Activated T-helper 17 cell treated with anti-CD3 and anti-CD28 coated beads, Interleukin-2, amount 50 U/mL, for 72 hours (primary cell): Measurements from ENCODE around the gene SMCO2. TPM values are rescaled to one million over a fixed set of nuclear protein-coding genes. Genes with fewer than 3 reads are reported as not detected.
A peak's percentile ranks its signal among the peaks of the same experiment; 100 is the strongest.

Experiments used
- ATAC-seq: fragments of 150-1000 bp; cut with Tn5 transposase; replicated peaks from 2 replicates; pipeline ENCODE4 v1.10.0; 2021; ENCODE audit warnings: mild to moderate bottlenecking, moderate library complexity
- H3K27ac Mint-ChIP-seq: one replicate; pipeline ENCODE4 v1.8.0; 2022; ENCODE audit warnings: mixed read lengths
- H3K27me3 Mint-ChIP-seq: one replicate; pipeline ENCODE4 v1.8.0; 2022; ENCODE audit warnings: mixed read lengths
- H3K36me3 Mint-ChIP-seq: one replicate; pipeline ENCODE4 v1.8.0; 2022; ENCODE audit warnings: low read depth, mild to moderate bottlenecking, mixed read lengths
- H3K4me1 Mint-ChIP-seq: one replicate; pipeline ENCODE4 v1.8.0; 2022; ENCODE audit warnings: mixed read lengths
- H3K4me3 Mint-ChIP-seq: one replicate; pipeline ENCODE4 v1.8.0; 2022; ENCODE audit warnings: mild to moderate bottlenecking, mixed read lengths
- H3K9me3 Mint-ChIP-seq: one replicate; pipeline ENCODE4 v1.8.0; 2022; ENCODE audit warnings: mixed read lengths
- total RNA-seq, 2 donors: library from RNA; stranded (reverse); gene quantifications; one replicate each; pipeline ENCODE4 v1.2.3, GENCODE V29; 2022

Gene SMCO2
- total RNA-seq, 2 donors from 2014 or later: 0.41 TPM; not detected in 1

DNA sequence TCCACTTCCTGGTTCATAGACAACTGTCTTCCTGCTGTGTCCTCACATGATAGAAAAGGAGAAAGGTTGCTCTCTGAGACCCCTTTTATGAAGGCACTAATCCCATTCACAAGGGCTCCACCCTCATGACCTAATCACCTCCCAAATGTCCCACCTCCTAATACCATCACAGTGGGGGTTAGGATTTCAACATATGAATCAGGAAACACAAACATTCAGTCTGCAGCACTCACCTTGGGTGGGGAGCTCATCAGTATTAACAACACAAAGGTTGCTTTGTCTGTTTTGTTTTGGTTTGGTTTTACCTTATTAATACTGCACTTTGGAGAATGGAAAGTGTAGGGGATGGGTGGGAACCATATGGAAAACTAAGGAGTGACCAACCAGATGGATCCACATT is 10.5 kb upstream of the SMCO2 start:
- ATAC-seq: no peak
- Mint-ChIP-seq H3K27ac (peak overlapping the region; percentile 4), H3K36me3 (no peaks in the 10 kb centered on the region), H3K9me3 (no peaks in the 10 kb centered on the region), H3K27me3 (peaks cover 17% of the 10 kb centered on the region), H3K4me1 (peaks cover 4% of the 10 kb centered on the region), H3K4me3 (no peak overlapping the region)

DNA sequence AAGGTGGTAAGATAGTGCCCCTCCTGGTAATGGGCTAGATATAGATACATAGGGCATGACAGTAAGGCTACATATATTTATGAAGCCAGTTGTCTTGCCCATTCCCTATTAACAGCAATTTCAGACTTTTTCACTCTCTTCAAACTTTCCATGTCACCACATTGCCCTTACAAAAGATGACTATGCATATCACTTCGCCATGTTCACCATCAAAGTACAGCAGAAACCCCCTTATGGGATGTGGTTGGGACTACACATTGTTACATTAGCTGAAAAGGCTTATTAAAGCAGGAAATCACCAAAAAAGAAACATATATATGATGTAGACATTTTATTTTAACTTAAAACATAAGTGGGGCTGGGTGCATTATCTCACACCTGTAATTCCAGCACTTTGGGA is 9.8 kb upstream of the SMCO2 start:
- H3K36me3 Mint-ChIP-seq: no peaks in the 10 kb centered on the region
- peaks cover 4% of the 10 kb centered on the region for H3K4me1 Mint-ChIP-seq
- H3K27me3 Mint-ChIP-seq: peaks cover 17% of the 10 kb centered on the region
- H3K27ac Mint-ChIP-seq: no peak overlapping the region
- H3K9me3 Mint-ChIP-seq: no peaks in the 10 kb centered on the region
- no peak for ATAC-seq
- no peak overlapping the region for H3K4me3 Mint-ChIP-seq

DNA sequence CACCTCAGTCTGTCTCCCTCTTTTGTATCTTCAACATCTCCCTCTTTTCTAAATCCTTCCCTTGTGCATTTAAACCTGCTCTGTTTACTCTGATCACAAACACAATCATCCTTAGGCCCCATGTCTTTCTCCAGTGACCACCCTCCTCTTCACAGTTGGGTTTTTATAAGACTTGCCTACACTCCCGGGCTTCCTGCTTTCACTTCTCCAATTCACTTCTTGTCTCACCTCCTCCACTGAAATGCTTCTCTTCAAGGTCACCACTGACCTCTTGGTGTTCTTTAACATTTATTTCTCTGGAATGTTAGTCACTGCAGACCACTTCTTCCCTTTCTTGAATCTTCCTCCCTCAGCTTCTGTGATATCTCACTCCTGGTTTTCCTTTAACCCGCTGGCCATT is 8.7 kb upstream of the SMCO2 start:
- Mint-ChIP-seq H3K4me1 (peaks cover 4% of the 10 kb centered on the region), H3K27me3 (peaks cover 17% of the 10 kb centered on the region), H3K27ac (no peak overlapping the region), H3K9me3 (no peaks in the 10 kb centered on the region), H3K36me3 (no peaks in the 10 kb centered on the region), H3K4me3 (no peak overlapping the region)
- ATAC-seq: no peak

GRCh38 chr12:27447761-27448160 is 1.2 kb downstream of the SMCO2 start:
- no peak overlapping the region for H3K27ac Mint-ChIP-seq
- H3K9me3 Mint-ChIP-seq: no peaks in the 10 kb centered on the region
- no peaks in the 10 kb centered on the region for H3K4me1 Mint-ChIP-seq
- ATAC-seq: no peak
- H3K4me3 Mint-ChIP-seq: no peak overlapping the region
- H3K27me3 Mint-ChIP-seq: no peaks in the 10 kb centered on the region
- no peaks in the 10 kb centered on the region for H3K36me3 Mint-ChIP-seq

GRCh38 chr12:27449026-27449425 is 2.5 kb downstream of the SMCO2 start:
- Mint-ChIP-seq H3K4me3 (no peak overlapping the region), H3K4me1 (no peaks in the 10 kb centered on the region), H3K27me3 (no peaks in the 10 kb centered on the region), H3K9me3 (no peaks in the 10 kb centered on the region), H3K27ac (no peak overlapping the region), H3K36me3 (no peaks in the 10 kb centered on the region)
- no peak for ATAC-seq

- Mint-ChIP-seq H3K4me1 (no peaks in the 10 kb centered on the region), H3K27ac (no peak overlapping the region), H3K9me3 (no peaks in the 10 kb centered on the region), H3K36me3 (no peaks in the 10 kb centered on the region), H3K4me3 (no peak overlapping the region), H3K27me3 (peaks cover 4% of the 10 kb centered on the region)
- ATAC-seq: no peak
Observed at GRCh38 chr12:27449893-27450534, 3.5 kb downstream of the SMCO2 start.

- no peak for ATAC-seq
- no peaks in the 10 kb centered on the region for H3K4me1 Mint-ChIP-seq
- peaks cover 4% of the 10 kb centered on the region for H3K27me3 Mint-ChIP-seq
- H3K4me3 Mint-ChIP-seq: no peak overlapping the region
- no peak overlapping the region for H3K27ac Mint-ChIP-seq
- no peaks in the 10 kb centered on the region for H3K36me3 Mint-ChIP-seq
- no peaks in the 10 kb centered on the region for H3K9me3 Mint-ChIP-seq
Observed at GRCh38 chr12:27451036-27451825, 4.7 kb downstream of the SMCO2 start.

DNA sequence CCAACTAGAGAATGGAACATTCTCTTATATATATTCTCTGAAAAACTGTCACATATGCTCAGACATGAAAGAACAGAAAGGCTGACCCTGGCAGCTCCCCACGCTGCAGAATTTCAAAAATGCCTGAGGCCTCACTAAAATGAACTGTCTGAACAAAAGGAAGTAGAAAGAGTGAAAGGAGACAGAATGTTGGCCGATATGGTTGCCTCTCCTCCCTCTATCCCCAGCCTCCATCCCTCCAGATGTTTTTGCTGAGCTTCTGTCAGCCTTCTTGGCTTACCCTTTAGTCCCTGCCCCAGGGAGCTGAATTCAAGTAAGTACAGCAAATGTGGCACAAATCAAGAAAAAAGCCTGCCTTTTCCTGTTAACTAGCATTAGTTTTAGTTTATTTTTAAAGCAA is 6.9 kb downstream of the SMCO2 start:
- Mint-ChIP-seq H3K36me3 (no peaks in the 10 kb centered on the region), H3K27ac (no peak overlapping the region), H3K4me3 (no peak overlapping the region), H3K9me3 (no peaks in the 10 kb centered on the region), H3K27me3 (peaks cover 4% of the 10 kb centered on the region), H3K4me1 (no peaks in the 10 kb centered on the region)
- ATAC-seq: no peak

DNA sequence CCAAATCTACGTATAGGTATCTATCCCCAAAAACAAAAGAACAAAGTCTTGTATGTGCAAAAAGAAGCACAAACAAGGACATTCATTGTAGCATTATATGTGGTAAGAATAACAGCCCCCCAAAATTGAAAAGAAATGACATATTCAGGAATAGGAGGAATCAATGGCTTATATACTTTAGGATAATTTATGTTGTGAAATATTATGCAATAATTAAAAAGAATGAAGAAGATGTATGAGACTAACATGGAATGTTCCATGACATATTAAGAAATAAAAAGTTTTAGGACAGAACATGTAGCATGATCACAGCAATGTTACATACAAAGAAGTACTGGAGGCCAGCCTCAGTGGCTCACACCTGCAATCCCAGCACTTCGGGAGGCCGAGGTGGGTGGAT is 9.1 kb downstream of the SMCO2 start:
- Mint-ChIP-seq H3K27me3 (peaks cover 4% of the 10 kb centered on the region), H3K27ac (no peak overlapping the region), H3K4me3 (no peak overlapping the region), H3K36me3 (no peaks in the 10 kb centered on the region), H3K9me3 (no peaks in the 10 kb centered on the region), H3K4me1 (peaks cover 5% of the 10 kb centered on the region)
- ATAC-seq: no peak

GRCh38 chr12:27456618-27457017 is 10.1 kb downstream of the SMCO2 start:
- no peaks in the 10 kb centered on the region for H3K36me3 Mint-ChIP-seq
- H3K27me3 Mint-ChIP-seq: peaks cover 4% of the 10 kb centered on the region
- H3K4me3 Mint-ChIP-seq: no peak overlapping the region
- peaks cover 15% of the 10 kb centered on the region for H3K4me1 Mint-ChIP-seq
- H3K27ac Mint-ChIP-seq: no peak overlapping the region
- ATAC-seq: no peak
- no peaks in the 10 kb centered on the region for H3K9me3 Mint-ChIP-seq

DNA sequence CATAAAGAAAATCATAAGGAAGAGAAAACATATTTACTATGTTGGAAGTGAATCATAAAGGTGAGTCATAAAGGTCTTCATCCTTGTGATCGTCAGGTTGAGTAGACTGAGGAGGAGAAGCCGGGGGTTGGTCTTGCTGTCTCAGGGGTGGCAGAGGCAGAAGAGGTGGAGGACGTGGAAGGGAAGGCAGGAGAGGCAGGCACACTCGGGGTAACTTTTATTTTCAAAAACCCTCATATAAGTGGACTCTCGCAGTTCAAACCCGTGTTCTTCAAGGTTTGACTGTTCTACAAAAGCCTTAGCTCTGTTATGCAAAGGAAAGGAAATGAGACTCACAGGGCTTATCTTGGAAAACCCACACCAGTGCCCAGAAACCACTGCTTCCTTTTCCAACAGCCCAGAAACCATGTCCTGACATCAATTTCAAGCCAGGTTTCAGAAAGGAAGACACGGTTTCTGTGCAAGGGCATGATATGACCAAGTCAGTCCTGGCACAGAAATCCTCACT is 14.0 kb downstream of the SMCO2 start:
- H3K27ac Mint-ChIP-seq: peak overlapping the region; percentile 80
- H3K4me1 Mint-ChIP-seq: peaks cover 35% of the 10 kb centered on the region
- ATAC-seq: peak; percentile 70
- H3K9me3 Mint-ChIP-seq: peaks cover 4% of the 10 kb centered on the region
- H3K36me3 Mint-ChIP-seq: no peaks in the 10 kb centered on the region
- peak overlapping the region; percentile 50 for H3K4me3 Mint-ChIP-seq
- peaks cover 8% of the 10 kb centered on the region for H3K27me3 Mint-ChIP-seq

GRCh38 chr12:27462151-27462694 is 15.7 kb downstream of the SMCO2 start:
- H3K27me3 Mint-ChIP-seq: peaks cover 14% of the 10 kb centered on the region
- peaks cover 4% of the 10 kb centered on the region for H3K9me3 Mint-ChIP-seq
- H3K36me3 Mint-ChIP-seq: no peaks in the 10 kb centered on the region
- H3K4me1 Mint-ChIP-seq: peaks cover 35% of the 10 kb centered on the region
- ATAC-seq: peak; percentile 72
- peak overlapping the region; percentile 58 for H3K27ac Mint-ChIP-seq
- peak overlapping the region; percentile 50 for H3K4me3 Mint-ChIP-seq

GRCh38 chr12:27462851-27463250 is 16.3 kb downstream of the SMCO2 start:
- H3K9me3 Mint-ChIP-seq: peaks cover 4% of the 10 kb centered on the region
- H3K36me3 Mint-ChIP-seq: no peaks in the 10 kb centered on the region
- ATAC-seq: no peak
- H3K27ac Mint-ChIP-seq: no peak overlapping the region
- H3K4me3 Mint-ChIP-seq: peak overlapping the region; percentile 50
- H3K4me1 Mint-ChIP-seq: peaks cover 35% of the 10 kb centered on the region
- peaks cover 14% of the 10 kb centered on the region for H3K27me3 Mint-ChIP-seq

DNA sequence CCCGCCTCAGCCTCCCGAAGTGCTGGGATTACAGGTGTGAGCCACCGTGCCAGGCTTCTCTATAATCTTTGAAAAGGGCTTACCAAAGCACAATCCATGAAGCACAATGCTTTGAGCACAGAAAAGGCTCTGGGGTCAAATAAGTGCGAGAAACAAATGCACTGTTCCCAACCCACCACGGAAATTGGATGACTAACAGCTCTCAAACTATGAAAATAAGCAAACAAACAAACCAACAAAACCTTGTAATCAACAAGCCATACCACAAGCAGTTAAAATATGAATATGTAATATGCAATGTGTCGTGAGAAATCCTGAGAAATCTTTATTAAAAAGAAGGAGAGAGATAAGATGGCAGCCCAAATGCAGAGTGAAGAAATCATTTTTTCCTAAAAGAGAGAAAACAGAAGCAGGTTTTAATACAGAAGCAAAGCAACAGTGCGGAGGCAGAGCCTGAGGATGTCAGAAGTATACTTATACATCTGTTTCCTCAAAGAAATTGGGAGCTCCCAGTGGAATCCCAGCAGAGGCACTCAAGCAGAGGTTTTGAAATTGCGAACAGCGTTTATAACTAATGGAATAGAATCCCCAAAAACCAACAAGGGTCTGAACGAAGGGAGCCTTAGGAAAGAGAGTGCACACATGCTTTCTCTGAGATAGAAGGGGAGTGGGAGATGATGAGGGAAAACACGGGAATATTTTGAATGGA is 17.1 kb downstream of the SMCO2 start:
- Mint-ChIP-seq H3K9me3 (peaks cover 4% of the 10 kb centered on the region), H3K27ac (peak overlapping the region; percentile 65), H3K27me3 (peaks cover 14% of the 10 kb centered on the region), H3K4me1 (peaks cover 35% of the 10 kb centered on the region), H3K4me3 (peak overlapping the region; percentile 43), H3K36me3 (no peaks in the 10 kb centered on the region)
- ATAC-seq: no peak
